ENCODE data around the gene UBE2B.

- no peak for TF ChIP-seq CTCF (IDR thresholded peaks at IDR 0.05; ENCODE audit: low read length)
- no peak for TF ChIP-seq EZH2 (IDR thresholded peaks at IDR 0.05; ENCODE audit: borderline replicate concordance, low read length)
Observed at GRCh38 chr5:134355681-134356080, 15.7 kb upstream of the UBE2B start.
